Heart left ventricle (tissue), 13 donors: ENCODE measurements around the gene PJA1.

Experiments used
- CTCF ChIP-seq, 12 donors: fragments of 200-600 bp; sonication (generic) in 4 of 12; IDR thresholded peaks; one replicate each; pipeline versions ENCODE4 v1.5.0 to v1.8.0; 2018 to 2022; ENCODE audit warnings: antibody characterized with exemption in 12 of 12, mild to moderate bottlenecking in 5 of 12
- POLR2A ChIP-seq, 2 donors: fragments of 450-650 bp; IDR thresholded peaks; one replicate each; pipeline ENCODE4 v1.6.1; 2017; ENCODE audit warnings: antibody characterized with exemption in 2 of 2, mild to moderate bottlenecking in 2 of 2, moderate library complexity in 2 of 2
- donor health status: ischemic (EF 13 %, LVEDD 7.1; RV severe dilation, severe dysfunction).
- donor health status: DM: no; HTN: yes; CAD: no.
- donor health status: DM: no; HTN: no; CAD: no.
- donor health status: ischemic (EF 25% LVEDD 6.9; RV normal size, moderate dysfunction).
- donor health status: ischemic (EF 25% LVEDD 5.7; RV mildly dilated, moderate dysfunction).
- donor health status: ischemic (EF 35%, LVEDD 5.7; RV mildly dilated, moderate dysfunction).
- donor health status: nonischemic (EF 11% LVEDD 7.7; RV severe dilation, severe dysfunction).
- donor health status: DM: yes; HTN: yes; CAD: no.
- donor health status: PGD.
- donor health status: ischemic (EF 29% LVEDD 5.4; RV normal size, mild dysfunction).
- donor health status: nonischemic (EF 23%, LVEDD 6.1; RV moderate dilation, normal function).

DNA sequence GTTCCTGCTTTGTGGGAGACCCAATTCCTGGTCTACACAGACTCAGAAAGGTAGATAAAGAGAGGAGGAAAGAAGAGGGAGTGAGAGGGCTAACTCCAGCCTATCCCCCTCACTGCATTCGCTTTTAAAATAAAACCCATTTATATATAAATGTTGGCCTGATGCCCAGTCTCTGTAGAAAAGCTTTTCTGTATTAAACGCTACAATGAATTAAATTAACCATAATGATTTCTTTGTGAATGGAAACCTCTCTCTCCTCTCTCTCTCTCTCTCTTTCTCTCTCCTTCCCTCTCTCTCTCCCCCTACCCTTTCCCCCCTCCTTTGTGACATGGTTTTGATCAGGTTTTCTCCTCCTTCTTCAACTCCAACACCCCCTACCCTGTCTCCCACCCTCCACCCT lies 34.8 kb downstream of the PJA1 start:
- TF ChIP-seq CTCF (IDR thresholded peaks at IDR 0.05) = no peak
- TF ChIP-seq POLR2A (IDR thresholded peaks at IDR 0.05) = no peak
